HepG2 (cell line): ENCODE measurements around the gene GEMIN4. TPM values are rescaled to one million over a fixed set of nuclear protein-coding genes. Genes with fewer than 3 reads are reported as not detected.
A peak's percentile ranks its signal among the peaks of the same experiment; 100 is the strongest.

Experiments
- AHR ChIP-seq: IDR thresholded peaks from 2 replicates; pipeline ENCODE4 v1.6.1; 2018; ENCODE audit warnings: missing genetic modification reagents, missing compliant biosample characterization
- ARNTL ChIP-seq: sonication (generic); formaldehyde crosslinking; IDR thresholded peaks from 2 replicates; pipeline ENCODE4 v1.4.0; 2020; ENCODE audit warnings: mild to moderate bottlenecking, missing genetic modification reagents
- DR1 ChIP-seq: sonication (generic); formaldehyde crosslinking; IDR thresholded peaks from 2 replicates; pipeline ENCODE4 v1.8.0; 2021; ENCODE audit warnings: mild to moderate bottlenecking, missing genetic modification reagents, inconsistent platforms
- EEA1 ChIP-seq: sonication (generic); formaldehyde crosslinking; IDR thresholded peaks from 2 replicates; pipeline ENCODE4 v1.5.1; 2020; ENCODE audit warnings: mild to moderate bottlenecking, missing genetic modification reagents, borderline replicate concordance
- ELF4 ChIP-seq: sonication (generic); formaldehyde crosslinking; IDR thresholded peaks from 2 replicates; pipeline ENCODE4 v1.5.0; 2020; ENCODE audit warnings: missing genetic modification reagents, mild to moderate bottlenecking, moderate library complexity, borderline replicate concordance
- FOXK1 ChIP-seq: sonication (generic); formaldehyde crosslinking; IDR thresholded peaks from 2 replicates; pipeline ENCODE4 v1.4.0; 2020; ENCODE audit warnings: low read depth, missing genetic modification reagents, borderline replicate concordance
- GPN1 ChIP-seq: sonication (generic); formaldehyde crosslinking; IDR thresholded peaks from 2 replicates; pipeline ENCODE4 v1.5.1; 2020; ENCODE audit warnings: missing genetic modification reagents, borderline replicate concordance
- IRF2 ChIP-seq: IDR thresholded peaks from 2 replicates; pipeline ENCODE4 v1.6.1; 2018; ENCODE audit warnings: missing genetic modification reagents, missing compliant biosample characterization
- NR2F6 ChIP-seq, 2 experiments: IDR thresholded peaks; 2 replicates each; pipeline ENCODE4 v1.6.1; 2016; ENCODE audit warnings: antibody characterized with exemption in 1 of 2, mild to moderate bottlenecking in 1 of 2
- POLR2AphosphoS2 ChIP-seq: IDR thresholded peaks from 2 replicates; pipeline ENCODE4 v1.6.1; 2011; ENCODE audit warnings: low read depth, low read length, improper control_type of control experiment
- SIN3B ChIP-seq: fragments of 150-350 bp; IDR thresholded peaks from 2 replicates; pipeline ENCODE4 v1.6.1; 2014; ENCODE audit warnings: low read length
- SMC3 ChIP-seq: IDR thresholded peaks from 2 replicates; pipeline ENCODE4 v1.6.1; 2011; ENCODE audit warnings: low read length, improper control_type of control experiment
- TBX3 ChIP-seq: fragments of 450-650 bp; IDR thresholded peaks from 2 replicates; pipeline ENCODE4 v1.6.1; 2017; ENCODE audit warnings: antibody characterized with exemption, mild to moderate bottlenecking, inconsistent platforms, borderline replicate concordance
- TERF1 ChIP-seq: sonication (generic); formaldehyde crosslinking; IDR thresholded peaks from 2 replicates; pipeline ENCODE4 v1.8.0; 2022; ENCODE audit warnings: mild to moderate bottlenecking, missing genetic modification reagents, moderate library complexity
- UBTF ChIP-seq: sonication (generic); formaldehyde crosslinking; IDR thresholded peaks from 2 replicates; pipeline ENCODE4 v1.4.0; 2020; ENCODE audit warnings: mild to moderate bottlenecking, missing genetic modification reagents
- ZBTB8A ChIP-seq: sonication (generic); formaldehyde crosslinking; IDR thresholded peaks from 2 replicates; pipeline ENCODE4 v1.4.0; 2020; ENCODE audit warnings: mild to moderate bottlenecking, low read depth, missing genetic modification reagents, borderline replicate concordance
- ZNF282 ChIP-seq: fragments of 450-650 bp; IDR thresholded peaks from 2 replicates; pipeline ENCODE4 v1.6.1; 2018; ENCODE audit not compliant: partially characterized antibody
- ZNF451 ChIP-seq: sonication (generic); formaldehyde crosslinking; IDR thresholded peaks from 2 replicates; pipeline ENCODE4 v1.5.0; 2020; ENCODE audit warnings: mild to moderate bottlenecking, missing genetic modification reagents
- ZNF646 ChIP-seq: sonication (generic); formaldehyde crosslinking; IDR thresholded peaks from 2 replicates; pipeline ENCODE4 v1.9.0; 2021; ENCODE audit warnings: mild to moderate bottlenecking, missing genetic modification reagents
- ZNF749 ChIP-seq: sonication (generic); formaldehyde crosslinking; IDR thresholded peaks from 2 replicates; pipeline ENCODE4 v1.8.0; 2022; ENCODE audit warnings: mild to moderate bottlenecking, missing genetic modification reagents, moderate library complexity, borderline replicate concordance
- polyA plus RNA-seq, 8 experiments: library from polyadenylated mRNA; depleted of rRNA in 3 of 8; stranded (reverse) in 7 of 8; unstranded in 1 of 8; fragments of >200 nt; fragmentation: Illumina TruSeq in 4 of 8; extraction: Trizol in 4 of 8; gene quantifications; 2 replicates each; pipeline versions ENCODE4 v1.2.1 to v1.2.3, GENCODE V29; 2011 to 2016; ENCODE audit warnings: low read depth in 4 of 8, missing spikeins in 1 of 8, mixed read lengths in 1 of 8; ENCODE audit not compliant: insufficient read depth in 1 of 8
- total RNA-seq, 5 experiments: library from RNA; depleted of rRNA; stranded (reverse); fragments of >200 nt; fragmentation: Illumina TruSeq; extraction: Trizol; gene quantifications; 2 replicates each; pipeline ENCODE4 v1.2.3, GENCODE V29; 2016; ENCODE audit warnings: low read depth in 1 of 5

Gene GEMIN4
- total and polyA plus RNA-seq, 2 of the 13 experiments (the other 11 are each of a cell fraction or from before 2014, with no cell fraction given): 10.8 to 22.7 TPM

GRCh38 chr17:752002-752619, at the start of gene GEMIN4 (continued):
- TF ChIP-seq NR2F6 (IDR thresholded peaks at IDR 0.05) (no peak), NR2F6 (CRISPR knock-in tag; IDR thresholded peaks at IDR 0.05) (no peak; the same call in 1 of the 2 replicates), EEA1 (CRISPR knock-in tag) (peak; percentile 18; the same call in 1 of the 2 replicates), TERF1 (CRISPR knock-in tag) (no peak), ZNF451 (CRISPR knock-in tag) (peak; percentile 72), SMC3 (no peak; the same call in 1 of the 2 replicates), ARNTL (CRISPR knock-in tag) (peak; percentile 49; the same call in 1 of the 2 replicates), DR1 (CRISPR knock-in tag) (peak; percentile 65; the same call in 1 of the 2 replicates), GPN1 (peak; percentile 22; the same call in 1 of the 2 replicates), ZNF646 (CRISPR knock-in tag) (no peak), ELF4 (CRISPR knock-in tag) (no peak), SIN3B (no peak), IRF2 (no peak), ZNF282 (no peak), ZNF749 (CRISPR knock-in tag) (no peak), TBX3 (no peak), FOXK1 (CRISPR knock-in tag) (peak; percentile 40; the same call in 1 of the 2 replicates), ZBTB8A (CRISPR knock-in tag) (no peak), AHR (no peak), POLR2AphosphoS2 (no peak), UBTF (peak; percentile 82; the same call in 1 of the 2 replicates)
